ENCODE data around the gene LRMDA.

- TF ChIP-seq CTCF (IDR thresholded peaks at IDR 0.05) (no peak), POLR2AphosphoS5 (IDR thresholded peaks at IDR 0.05) (no peak), POLR2A (IDR thresholded peaks at IDR 0.05) (no peak), EP300 (IDR thresholded peaks at IDR 0.05) (no peak)
Observed at GRCh38 chr10:76149182-76149581, 717.8 kb downstream of the LRMDA start.
